Transverse colon (tissue), 4 donors: Measurements from ENCODE around the gene RAB27A.

Experiments
- EP300 ChIP-seq: sonication (generic); formaldehyde crosslinking; IDR thresholded peaks from one replicate; pipeline ENCODE4 v1.6.1; 2017; ENCODE audit warnings: antibody characterized with exemption, low read depth
- POLR2A ChIP-seq: fragments of 450-650 bp; IDR thresholded peaks from one replicate; pipeline ENCODE4 v1.6.1; 2016; ENCODE audit warnings: antibody characterized with exemption, mild to moderate bottlenecking, moderate library complexity
- POLR2AphosphoS5 ChIP-seq, 3 donors: sonication (generic); formaldehyde crosslinking; IDR thresholded peaks; one replicate each; pipeline ENCODE4 v1.6.1; 2016; ENCODE audit warnings: antibody characterized with exemption in 3 of 3
- TF ChIP-seq, protein P1 (sequence below), 5 experiments: fragments of 200-600 bp in 3 of 5; fragments of 450-650 bp in 2 of 5; sonication (generic) in 3 of 5; IDR thresholded peaks; 1 replicate in 2 of 5; 2 replicates in 3 of 5; pipeline ENCODE4 v1.5.1; 2016 to 2017; ENCODE audit warnings: antibody characterized with exemption in 5 of 5, inconsistent platforms in 3 of 5, mild to moderate bottlenecking in 2 of 5, moderate library complexity in 1 of 5

DNA sequence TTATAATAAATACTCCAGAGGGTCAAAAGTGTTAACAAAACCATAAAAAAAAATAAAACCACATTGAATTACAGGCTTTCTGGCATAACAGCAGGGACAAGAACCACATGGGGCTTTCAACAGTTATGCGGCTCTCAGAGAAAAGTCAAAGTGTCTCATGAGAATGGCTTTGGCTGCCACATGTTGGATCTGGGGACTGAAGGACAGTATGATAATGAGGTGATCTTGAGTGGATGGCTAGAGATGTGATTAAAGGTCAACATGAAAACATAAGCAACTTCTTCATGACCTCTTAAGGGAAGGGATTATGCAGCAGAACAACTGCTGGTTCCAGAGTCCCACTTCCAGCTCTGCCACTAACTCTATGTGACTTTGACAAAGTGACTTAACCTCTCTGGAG lies 5.2 kb downstream of the RAB27A start:
- TF ChIP-seq POLR2AphosphoS5 (IDR thresholded peaks at IDR 0.05) (no peak), POLR2A (no peak), EP300 (no peak)
- TF ChIP-seq, protein P1, sequence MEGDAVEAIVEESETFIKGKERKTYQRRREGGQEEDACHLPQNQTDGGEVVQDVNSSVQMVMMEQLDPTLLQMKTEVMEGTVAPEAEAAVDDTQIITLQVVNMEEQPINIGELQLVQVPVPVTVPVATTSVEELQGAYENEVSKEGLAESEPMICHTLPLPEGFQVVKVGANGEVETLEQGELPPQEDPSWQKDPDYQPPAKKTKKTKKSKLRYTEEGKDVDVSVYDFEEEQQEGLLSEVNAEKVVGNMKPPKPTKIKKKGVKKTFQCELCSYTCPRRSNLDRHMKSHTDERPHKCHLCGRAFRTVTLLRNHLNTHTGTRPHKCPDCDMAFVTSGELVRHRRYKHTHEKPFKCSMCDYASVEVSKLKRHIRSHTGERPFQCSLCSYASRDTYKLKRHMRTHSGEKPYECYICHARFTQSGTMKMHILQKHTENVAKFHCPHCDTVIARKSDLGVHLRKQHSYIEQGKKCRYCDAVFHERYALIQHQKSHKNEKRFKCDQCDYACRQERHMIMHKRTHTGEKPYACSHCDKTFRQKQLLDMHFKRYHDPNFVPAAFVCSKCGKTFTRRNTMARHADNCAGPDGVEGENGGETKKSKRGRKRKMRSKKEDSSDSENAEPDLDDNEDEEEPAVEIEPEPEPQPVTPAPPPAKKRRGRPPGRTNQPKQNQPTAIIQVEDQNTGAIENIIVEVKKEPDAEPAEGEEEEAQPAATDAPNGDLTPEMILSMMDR (IDR thresholded peaks at IDR 0.05), result no peak
